Measurements from ENCODE around the gene ADH7. TPM values are rescaled to one million over a fixed set of nuclear protein-coding genes. Genes with fewer than 3 reads are reported as not detected.
A peak's percentile ranks its signal among the peaks of the same experiment; 100 is the strongest.

ADH7 gene
- total and polyA plus RNA-seq, 2 of the 13 experiments (the other 11 are each of a cell fraction or from before 2014, with no cell fraction given) = not detected

DNA sequence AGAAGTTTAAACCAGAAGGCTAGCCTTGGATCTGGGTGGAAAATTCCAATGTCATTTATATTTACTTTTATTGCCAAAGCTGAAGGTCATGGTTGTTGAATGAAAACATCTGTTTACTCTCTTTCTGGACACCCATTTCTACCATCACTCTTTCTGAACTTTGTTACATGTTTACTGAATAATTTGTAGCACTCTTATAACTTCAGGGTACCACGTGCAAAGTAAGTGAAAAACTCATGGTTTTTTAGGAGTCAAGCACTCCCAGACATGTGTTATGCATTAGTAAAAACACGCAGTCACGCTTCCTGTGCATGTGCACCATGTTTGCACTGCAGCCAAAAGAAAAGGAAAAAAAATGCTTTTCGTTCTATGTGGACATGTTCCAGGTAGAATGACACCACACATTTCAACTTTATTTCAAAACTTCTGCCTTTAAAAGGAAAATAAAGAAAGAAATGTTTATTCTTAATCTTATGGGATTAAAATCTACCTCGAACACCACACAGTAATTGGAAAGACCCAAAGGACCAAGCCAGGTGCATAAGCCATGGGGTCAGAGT lies 51.2 kb downstream of the ADH7 start (continued):
- TF ChIP-seq ARNTL (CRISPR knock-in tag; IDR thresholded peaks at IDR 0.05) (no peak), GATAD2A (CRISPR knock-in tag; IDR thresholded peaks at IDR 0.05) (peak; percentile 61; the same call in 1 of the 2 replicates), ZNF3 (CRISPR knock-in tag; IDR thresholded peaks at IDR 0.05) (peak; percentile 86), ZNF496 (CRISPR knock-in tag; IDR thresholded peaks at IDR 0.05; ENCODE audit: insufficient replicate concordance) (no peak), NKX3-1 (CRISPR knock-in tag; IDR thresholded peaks at IDR 0.05) (0 out of 2 replicates have a peak, but pooled peaks have one; percentile 34), MXD4 (CRISPR knock-in tag; IDR thresholded peaks at IDR 0.05) (0 out of 2 replicates have a peak, but pooled peaks have one; percentile 7), DPF2 (CRISPR knock-in tag; IDR thresholded peaks at IDR 0.05; ENCODE audit: borderline replicate concordance, low read depth) (no peak), ISL2 (CRISPR knock-in tag; IDR thresholded peaks at IDR 0.05) (0 out of 2 replicates have a peak, but pooled peaks have one; percentile 12), FOXA3 (CRISPR knock-in tag; IDR thresholded peaks at IDR 0.05) (peak; percentile 66), ZNF343 (CRISPR knock-in tag; IDR thresholded peaks at IDR 0.05) (no peak), PHF5A (CRISPR knock-in tag; IDR thresholded peaks at IDR 0.05; ENCODE audit: low read depth, unreplicated experiment) (no peak), KLF6 (CRISPR knock-in tag; IDR thresholded peaks at IDR 0.05) (peak; percentile 44; the same call in 1 of the 2 replicates)
- TF ChIP-seq, protein P1, sequence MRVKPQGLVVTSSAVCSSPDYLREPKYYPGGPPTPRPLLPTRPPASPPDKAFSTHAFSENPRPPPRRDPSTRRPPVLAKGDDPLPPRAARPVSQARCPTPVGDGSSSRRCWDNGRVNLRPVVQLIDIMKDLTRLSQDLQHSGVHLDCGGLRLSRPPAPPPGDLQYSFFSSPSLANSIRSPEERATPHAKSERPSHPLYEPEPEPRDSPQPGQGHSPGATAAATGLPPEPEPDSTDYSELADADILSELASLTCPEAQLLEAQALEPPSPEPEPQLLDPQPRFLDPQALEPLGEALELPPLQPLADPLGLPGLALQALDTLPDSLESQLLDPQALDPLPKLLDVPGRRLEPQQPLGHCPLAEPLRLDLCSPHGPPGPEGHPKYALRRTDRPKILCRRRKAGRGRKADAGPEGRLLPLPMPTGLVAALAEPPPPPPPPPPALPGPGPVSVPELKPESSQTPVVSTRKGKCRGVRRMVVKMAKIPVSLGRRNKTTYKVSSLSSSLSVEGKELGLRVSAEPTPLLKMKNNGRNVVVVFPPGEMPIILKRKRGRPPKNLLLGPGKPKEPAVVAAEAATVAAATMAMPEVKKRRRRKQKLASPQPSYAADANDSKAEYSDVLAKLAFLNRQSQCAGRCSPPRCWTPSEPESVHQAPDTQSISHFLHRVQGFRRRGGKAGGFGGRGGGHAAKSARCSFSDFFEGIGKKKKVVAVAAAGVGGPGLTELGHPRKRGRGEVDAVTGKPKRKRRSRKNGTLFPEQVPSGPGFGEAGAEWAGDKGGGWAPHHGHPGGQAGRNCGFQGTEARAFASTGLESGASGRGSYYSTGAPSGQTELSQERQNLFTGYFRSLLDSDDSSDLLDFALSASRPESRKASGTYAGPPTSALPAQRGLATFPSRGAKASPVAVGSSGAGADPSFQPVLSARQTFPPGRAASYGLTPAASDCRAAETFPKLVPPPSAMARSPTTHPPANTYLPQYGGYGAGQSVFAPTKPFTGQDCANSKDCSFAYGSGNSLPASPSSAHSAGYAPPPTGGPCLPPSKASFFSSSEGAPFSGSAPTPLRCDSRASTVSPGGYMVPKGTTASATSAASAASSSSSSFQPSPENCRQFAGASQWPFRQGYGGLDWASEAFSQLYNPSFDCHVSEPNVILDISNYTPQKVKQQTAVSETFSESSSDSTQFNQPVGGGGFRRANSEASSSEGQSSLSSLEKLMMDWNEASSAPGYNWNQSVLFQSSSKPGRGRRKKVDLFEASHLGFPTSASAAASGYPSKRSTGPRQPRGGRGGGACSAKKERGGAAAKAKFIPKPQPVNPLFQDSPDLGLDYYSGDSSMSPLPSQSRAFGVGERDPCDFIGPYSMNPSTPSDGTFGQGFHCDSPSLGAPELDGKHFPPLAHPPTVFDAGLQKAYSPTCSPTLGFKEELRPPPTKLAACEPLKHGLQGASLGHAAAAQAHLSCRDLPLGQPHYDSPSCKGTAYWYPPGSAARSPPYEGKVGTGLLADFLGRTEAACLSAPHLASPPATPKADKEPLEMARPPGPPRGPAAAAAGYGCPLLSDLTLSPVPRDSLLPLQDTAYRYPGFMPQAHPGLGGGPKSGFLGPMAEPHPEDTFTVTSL (CRISPR knock-in tag; IDR thresholded peaks at IDR 0.05; ENCODE audit: borderline replicate concordance) = 0 out of 2 replicates have a peak, but pooled peaks have one; percentile 18
- TF ChIP-seq, protein P2, sequence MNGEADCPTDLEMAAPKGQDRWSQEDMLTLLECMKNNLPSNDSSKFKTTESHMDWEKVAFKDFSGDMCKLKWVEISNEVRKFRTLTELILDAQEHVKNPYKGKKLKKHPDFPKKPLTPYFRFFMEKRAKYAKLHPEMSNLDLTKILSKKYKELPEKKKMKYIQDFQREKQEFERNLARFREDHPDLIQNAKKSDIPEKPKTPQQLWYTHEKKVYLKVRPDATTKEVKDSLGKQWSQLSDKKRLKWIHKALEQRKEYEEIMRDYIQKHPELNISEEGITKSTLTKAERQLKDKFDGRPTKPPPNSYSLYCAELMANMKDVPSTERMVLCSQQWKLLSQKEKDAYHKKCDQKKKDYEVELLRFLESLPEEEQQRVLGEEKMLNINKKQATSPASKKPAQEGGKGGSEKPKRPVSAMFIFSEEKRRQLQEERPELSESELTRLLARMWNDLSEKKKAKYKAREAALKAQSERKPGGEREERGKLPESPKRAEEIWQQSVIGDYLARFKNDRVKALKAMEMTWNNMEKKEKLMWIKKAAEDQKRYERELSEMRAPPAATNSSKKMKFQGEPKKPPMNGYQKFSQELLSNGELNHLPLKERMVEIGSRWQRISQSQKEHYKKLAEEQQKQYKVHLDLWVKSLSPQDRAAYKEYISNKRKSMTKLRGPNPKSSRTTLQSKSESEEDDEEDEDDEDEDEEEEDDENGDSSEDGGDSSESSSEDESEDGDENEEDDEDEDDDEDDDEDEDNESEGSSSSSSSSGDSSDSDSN (CRISPR knock-in tag; IDR thresholded peaks at IDR 0.05) = no peak
- TF ChIP-seq, protein P3, sequence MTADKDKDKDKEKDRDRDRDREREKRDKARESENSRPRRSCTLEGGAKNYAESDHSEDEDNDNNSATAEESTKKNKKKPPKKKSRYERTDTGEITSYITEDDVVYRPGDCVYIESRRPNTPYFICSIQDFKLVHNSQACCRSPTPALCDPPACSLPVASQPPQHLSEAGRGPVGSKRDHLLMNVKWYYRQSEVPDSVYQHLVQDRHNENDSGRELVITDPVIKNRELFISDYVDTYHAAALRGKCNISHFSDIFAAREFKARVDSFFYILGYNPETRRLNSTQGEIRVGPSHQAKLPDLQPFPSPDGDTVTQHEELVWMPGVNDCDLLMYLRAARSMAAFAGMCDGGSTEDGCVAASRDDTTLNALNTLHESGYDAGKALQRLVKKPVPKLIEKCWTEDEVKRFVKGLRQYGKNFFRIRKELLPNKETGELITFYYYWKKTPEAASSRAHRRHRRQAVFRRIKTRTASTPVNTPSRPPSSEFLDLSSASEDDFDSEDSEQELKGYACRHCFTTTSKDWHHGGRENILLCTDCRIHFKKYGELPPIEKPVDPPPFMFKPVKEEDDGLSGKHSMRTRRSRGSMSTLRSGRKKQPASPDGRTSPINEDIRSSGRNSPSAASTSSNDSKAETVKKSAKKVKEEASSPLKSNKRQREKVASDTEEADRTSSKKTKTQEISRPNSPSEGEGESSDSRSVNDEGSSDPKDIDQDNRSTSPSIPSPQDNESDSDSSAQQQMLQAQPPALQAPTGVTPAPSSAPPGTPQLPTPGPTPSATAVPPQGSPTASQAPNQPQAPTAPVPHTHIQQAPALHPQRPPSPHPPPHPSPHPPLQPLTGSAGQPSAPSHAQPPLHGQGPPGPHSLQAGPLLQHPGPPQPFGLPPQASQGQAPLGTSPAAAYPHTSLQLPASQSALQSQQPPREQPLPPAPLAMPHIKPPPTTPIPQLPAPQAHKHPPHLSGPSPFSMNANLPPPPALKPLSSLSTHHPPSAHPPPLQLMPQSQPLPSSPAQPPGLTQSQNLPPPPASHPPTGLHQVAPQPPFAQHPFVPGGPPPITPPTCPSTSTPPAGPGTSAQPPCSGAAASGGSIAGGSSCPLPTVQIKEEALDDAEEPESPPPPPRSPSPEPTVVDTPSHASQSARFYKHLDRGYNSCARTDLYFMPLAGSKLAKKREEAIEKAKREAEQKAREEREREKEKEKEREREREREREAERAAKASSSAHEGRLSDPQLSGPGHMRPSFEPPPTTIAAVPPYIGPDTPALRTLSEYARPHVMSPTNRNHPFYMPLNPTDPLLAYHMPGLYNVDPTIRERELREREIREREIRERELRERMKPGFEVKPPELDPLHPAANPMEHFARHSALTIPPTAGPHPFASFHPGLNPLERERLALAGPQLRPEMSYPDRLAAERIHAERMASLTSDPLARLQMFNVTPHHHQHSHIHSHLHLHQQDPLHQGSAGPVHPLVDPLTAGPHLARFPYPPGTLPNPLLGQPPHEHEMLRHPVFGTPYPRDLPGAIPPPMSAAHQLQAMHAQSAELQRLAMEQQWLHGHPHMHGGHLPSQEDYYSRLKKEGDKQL (CRISPR knock-in tag; IDR thresholded peaks at IDR 0.05; ENCODE audit: low read depth) = no peak

All from HepG2 (cell line).